GM18861 (cell line): ENCODE data around the gene PSTPIP1.

Experiments used
- ATAC-seq: cut with Tn5 transposase; IDR thresholded peaks from one replicate; pipeline ENCODE4 v1.9.1; 2021; ENCODE audit not compliant: unreplicated experiment

Gene PSTPIP1

GRCh38 chr15:76998663-76999285 lies 3.8 kb downstream of the PSTPIP1 start:
- no peak for ATAC-seq

- ATAC-seq: no peak
Measured at GRCh38 chr15:76999996-77000395, 5.1 kb downstream of the PSTPIP1 start.

- no peak for ATAC-seq
Measured at GRCh38 chr15:77001351-77001750, 6.4 kb downstream of the PSTPIP1 start.

GRCh38 chr15:77001966-77002365 lies 7.0 kb downstream of the PSTPIP1 start:
- no peak for ATAC-seq

GRCh38 chr15:77002436-77002835 lies 7.5 kb downstream of the PSTPIP1 start:
- ATAC-seq: no peak

GRCh38 chr15:77002954-77003912 lies 8.3 kb downstream of the PSTPIP1 start:
- ATAC-seq: peak; percentile 58

GRCh38 chr15:77004189-77004588 lies 9.3 kb downstream of the PSTPIP1 start:
- no peak for ATAC-seq

GRCh38 chr15:77009176-77009575 lies 14.2 kb downstream of the PSTPIP1 start:
- ATAC-seq: no peak

- ATAC-seq: no peak
Measured at GRCh38 chr15:77009646-77010311, 14.9 kb downstream of the PSTPIP1 start.

GRCh38 chr15:77010312-77010686 lies 15.4 kb downstream of the PSTPIP1 start:
- no peak for ATAC-seq

- no peak for ATAC-seq
Measured at GRCh38 chr15:77010857-77011256, 15.9 kb downstream of the PSTPIP1 start.

GRCh38 chr15:77012117-77012712 lies 17.3 kb downstream of the PSTPIP1 start:
- no peak for ATAC-seq

- no peak for ATAC-seq
Measured at GRCh38 chr15:77012868-77013267, 17.9 kb downstream of the PSTPIP1 start.

GRCh38 chr15:77013776-77014131 lies 18.8 kb downstream of the PSTPIP1 start:
- ATAC-seq: no peak

GRCh38 chr15:77014132-77015081 lies 19.5 kb downstream of the PSTPIP1 start:
- no peak for ATAC-seq

- ATAC-seq: no peak
Measured at GRCh38 chr15:77015646-77016320, 20.9 kb downstream of the PSTPIP1 start.

- ATAC-seq: no peak
Measured at GRCh38 chr15:77016321-77016695, 21.4 kb downstream of the PSTPIP1 start.

- ATAC-seq: no peak
Measured at GRCh38 chr15:77017091-77017660, 22.2 kb downstream of the PSTPIP1 start.
